AML-193 (cell line): ENCODE measurements around the gene GPR82.

Source experiments
- DNase-seq, 2 experiments: peaks; one replicate each; lab custom pipeline; 2025; lab: John Stamatoyannopoulos, UW

GPR82 gene

GRCh38 chrX:41718481-41719235 lies 5.3 kb upstream of the GPR82 start:
- no peak for DNase-seq

- DNase-seq, result peak; percentile 4 to 13
Observed at GRCh38 chrX:41719610-41720009, 4.4 kb upstream of the GPR82 start.

- DNase-seq, result no peak
Observed at GRCh38 chrX:41720125-41720779, 3.7 kb upstream of the GPR82 start.

GRCh38 chrX:41721590-41721989 lies 2.4 kb upstream of the GPR82 start:
- no peak for DNase-seq

GRCh38 chrX:41722214-41722613 lies 1.8 kb upstream of the GPR82 start:
- no peak for DNase-seq

- no peak for DNase-seq
Observed at GRCh38 chrX:41722816-41723618, 964 bp upstream of the GPR82 start.

GRCh38 chrX:41728125-41728524 lies 4.1 kb downstream of the GPR82 start:
- no peak for DNase-seq

- DNase-seq, result no peak
Observed at GRCh38 chrX:41730081-41730480, 6.1 kb downstream of the GPR82 start.

- DNase-seq, result no peak
Observed at GRCh38 chrX:41732260-41732659, 8.3 kb downstream of the GPR82 start.

GRCh38 chrX:41733939-41734338 lies 10.0 kb downstream of the GPR82 start:
- no peak for DNase-seq

- DNase-seq, result peak; percentile 31 to 49
Observed at GRCh38 chrX:41734530-41734929, 10.5 kb downstream of the GPR82 start.

GRCh38 chrX:41737065-41737464 lies 13.1 kb downstream of the GPR82 start:
- DNase-seq, result no peak

- DNase-seq, result no peak
Observed at GRCh38 chrX:41739871-41740270, 15.9 kb downstream of the GPR82 start.

- DNase-seq, result no peak
Observed at GRCh38 chrX:41750716-41751115, 26.7 kb downstream of the GPR82 start.

GRCh38 chrX:41758401-41758800 lies 34.4 kb downstream of the GPR82 start:
- no peak for DNase-seq

GRCh38 chrX:41759817-41760216 lies 35.8 kb downstream of the GPR82 start:
- peak; percentile 8 to 14 for DNase-seq

GRCh38 chrX:41761169-41761568 lies 37.2 kb downstream of the GPR82 start:
- DNase-seq, result no peak

GRCh38 chrX:41761702-41762101 lies 37.7 kb downstream of the GPR82 start:
- DNase-seq, result no peak

- DNase-seq, result no peak
Observed at GRCh38 chrX:41779030-41779564, 55.1 kb downstream of the GPR82 start.
